Hippocampal formation (tissue), 2 donors: ENCODE data around the gene RNF166.

Source experiments
- DNase-seq, 2 donors: peaks; one replicate each; lab custom pipeline; 2025; lab: John Stamatoyannopoulos, UW

RNF166 gene

GRCh38 chr16:88706229-88706964, at the start of gene RNF166, which contains the start of gene CTU2:
Gene RNF166, minus strand, starts transcription at chr16:88706408. Its CDS starts 83 bp downstream, at chr16:88706325.
Gene CTU2, plus strand, starts transcription at chr16:88706503. Its CDS starts 28 bp downstream, at chr16:88706531.
- peak; percentile 75 to 81 for DNase-seq

GRCh38 chr16:88754912-88755744, 48.9 kb upstream of the RNF166 start:
- DNase-seq, result no peak

GRCh38 chr16:88754109-88754911, 48.1 kb upstream of the RNF166 start:
- DNase-seq, result no peak

GRCh38 chr16:88753602-88754001, 47.4 kb upstream of the RNF166 start:
- no peak for DNase-seq

GRCh38 chr16:88753191-88753590, 47.0 kb upstream of the RNF166 start:
- no peak for DNase-seq

GRCh38 chr16:88752386-88753002, 46.3 kb upstream of the RNF166 start:
- DNase-seq, result no peak

- no peak for DNase-seq
Observed at GRCh38 chr16:88750854-88751253, 44.6 kb upstream of the RNF166 start.

- no peak for DNase-seq
Observed at GRCh38 chr16:88749358-88749757, 43.1 kb upstream of the RNF166 start.

GRCh38 chr16:88748364-88748763, 42.2 kb upstream of the RNF166 start:
- DNase-seq, result no peak

- DNase-seq, result no peak
Observed at GRCh38 chr16:88747588-88748301, 41.5 kb upstream of the RNF166 start.

- DNase-seq, result no peak
Observed at GRCh38 chr16:88746506-88746905, 40.3 kb upstream of the RNF166 start.

GRCh38 chr16:88744577-88745521, 38.6 kb upstream of the RNF166 start:
- DNase-seq, result no peak

- DNase-seq, result peak; percentile 18 to 61
Observed at GRCh38 chr16:88743693-88744576, 37.7 kb upstream of the RNF166 start.

- no peak for DNase-seq
Observed at GRCh38 chr16:88742896-88743605, 36.8 kb upstream of the RNF166 start.

GRCh38 chr16:88741368-88741767, 35.2 kb upstream of the RNF166 start:
- no peak for DNase-seq

- DNase-seq, result no peak
Observed at GRCh38 chr16:88740727-88741055, 34.5 kb upstream of the RNF166 start.

- no peak for DNase-seq
Observed at GRCh38 chr16:88739977-88740726, 33.9 kb upstream of the RNF166 start.
